Measurements from ENCODE around the gene UGT1A6. TPM values are rescaled to one million over a fixed set of nuclear protein-coding genes. Genes with fewer than 3 reads are reported as not detected.

UGT1A6 gene
- total and polyA plus RNA-seq, 2 of the 13 experiments (the other 11 are each of a cell fraction or from before 2014, with no cell fraction given) = 0.25 TPM; not detected in 1

DNA sequence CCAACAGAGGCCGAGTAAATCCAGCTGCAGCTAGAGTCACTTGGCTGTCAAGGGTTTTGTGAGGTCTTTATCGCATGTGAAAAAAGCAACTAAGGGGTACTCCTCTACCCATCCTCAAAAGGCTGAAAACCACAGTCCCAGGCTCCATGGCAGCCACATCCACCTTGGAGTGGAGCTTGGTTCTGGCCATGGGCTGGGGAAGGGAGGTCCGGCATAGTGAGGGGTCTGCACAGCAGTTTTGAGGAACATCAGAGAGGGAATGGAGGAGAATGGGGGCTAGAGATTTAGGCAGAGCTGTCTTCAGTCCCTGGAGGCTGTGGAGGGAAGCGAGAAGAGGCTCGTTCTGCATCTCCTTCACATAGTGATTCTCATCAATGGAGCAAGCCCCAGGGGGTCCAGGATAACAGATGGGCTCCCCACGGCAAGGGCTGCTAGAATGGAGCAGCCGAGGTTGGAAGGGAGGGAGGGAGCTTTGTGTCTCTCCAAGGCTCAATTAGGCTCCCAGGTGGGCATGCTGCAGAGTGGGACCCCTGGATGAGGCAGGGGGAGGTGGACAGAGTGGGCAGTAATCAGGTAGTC is 106.5 kb downstream of the UGT1A6 start:
- H3K27ac ChIP-seq (ENCODE audit: extremely low read length, insufficient read depth, low read length) = no peak overlapping the region
- no peak for DNase-seq (ENCODE audit: low spot score)
- 31% methylated on average over 7 of the region's 7 CpGs for WGBS (ENCODE audit: low lambda C conversion rate)

More for the DNA sequence above, 106.5 kb downstream of the UGT1A6 start:
- Histone ChIP-seq H3K36me3 (replicated peaks in 1 of 2; ENCODE audit: control insufficient read depth in 1 of 2, insufficient read depth in 2 of 2, low read length in 2 of 2) (no peaks in the 10 kb centered on the region), H2AFZ (ENCODE audit: low read length) (no peak overlapping the region), H3K4me1 (ENCODE audit: insufficient read depth, low read length) (peaks cover 5% of the 10 kb centered on the region; the same call in 1 of the 2 replicates), H3K9me3 (ENCODE audit: low read length) (no peaks in the 10 kb centered on the region), H3K9ac (ENCODE audit: insufficient read depth, low read depth, low read length) (no peak overlapping the region), H3K79me2 (ENCODE audit: insufficient read depth, low read length) (no peaks in the 10 kb centered on the region), H4K20me1 (ENCODE audit: insufficient read depth, low read length) (no peaks in the 10 kb centered on the region), H3K4me2 (ENCODE audit: low read depth, low read length) (no peak overlapping the region), H3K27me3 (ENCODE audit: control insufficient read depth in 1 of 2, insufficient read depth in 2 of 2, low read length in 2 of 2) (peaks cover 2 to 54% of the 10 kb centered on the region in 2 experiments; a peak in 3 of 5 replicates), H3K4me3 (replicated peaks in 1 of 3; ENCODE audit: insufficient read depth in 1 of 3, low read depth in 2 of 3, low read length in 3 of 3) (no peak overlapping the region)
- FAIRE-seq (no peak), ATAC-seq (no peak)
- TF ChIP-seq, protein P1, sequence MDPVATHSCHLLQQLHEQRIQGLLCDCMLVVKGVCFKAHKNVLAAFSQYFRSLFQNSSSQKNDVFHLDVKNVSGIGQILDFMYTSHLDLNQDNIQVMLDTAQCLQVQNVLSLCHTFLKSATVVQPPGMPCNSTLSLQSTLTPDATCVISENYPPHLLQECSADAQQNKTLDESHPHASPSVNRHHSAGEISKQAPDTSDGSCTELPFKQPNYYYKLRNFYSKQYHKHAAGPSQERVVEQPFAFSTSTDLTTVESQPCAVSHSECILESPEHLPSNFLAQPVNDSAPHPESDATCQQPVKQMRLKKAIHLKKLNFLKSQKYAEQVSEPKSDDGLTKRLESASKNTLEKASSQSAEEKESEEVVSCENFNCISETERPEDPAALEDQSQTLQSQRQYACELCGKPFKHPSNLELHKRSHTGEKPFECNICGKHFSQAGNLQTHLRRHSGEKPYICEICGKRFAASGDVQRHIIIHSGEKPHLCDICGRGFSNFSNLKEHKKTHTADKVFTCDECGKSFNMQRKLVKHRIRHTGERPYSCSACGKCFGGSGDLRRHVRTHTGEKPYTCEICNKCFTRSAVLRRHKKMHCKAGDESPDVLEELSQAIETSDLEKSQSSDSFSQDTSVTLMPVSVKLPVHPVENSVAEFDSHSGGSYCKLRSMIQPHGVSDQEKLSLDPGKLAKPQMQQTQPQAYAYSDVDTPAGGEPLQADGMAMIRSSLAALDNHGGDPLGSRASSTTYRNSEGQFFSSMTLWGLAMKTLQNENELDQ (CRISPR knock-in tag; IDR thresholded peaks at IDR 0.05; ENCODE audit: borderline replicate concordance) = no peak
- TF ChIP-seq, protein P2, sequence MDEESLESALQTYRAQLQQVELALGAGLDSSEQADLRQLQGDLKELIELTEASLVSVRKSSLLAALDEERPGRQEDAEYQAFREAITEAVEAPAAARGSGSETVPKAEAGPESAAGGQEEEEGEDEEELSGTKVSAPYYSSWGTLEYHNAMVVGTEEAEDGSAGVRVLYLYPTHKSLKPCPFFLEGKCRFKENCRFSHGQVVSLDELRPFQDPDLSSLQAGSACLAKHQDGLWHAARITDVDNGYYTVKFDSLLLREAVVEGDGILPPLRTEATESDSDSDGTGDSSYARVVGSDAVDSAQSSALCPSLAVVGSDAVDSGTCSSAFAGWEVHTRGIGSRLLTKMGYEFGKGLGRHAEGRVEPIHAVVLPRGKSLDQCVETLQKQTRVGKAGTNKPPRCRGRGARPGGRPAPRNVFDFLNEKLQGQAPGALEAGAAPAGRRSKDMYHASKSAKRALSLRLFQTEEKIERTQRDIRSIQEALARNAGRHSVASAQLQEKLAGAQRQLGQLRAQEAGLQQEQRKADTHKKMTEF (CRISPR knock-in tag; IDR thresholded peaks at IDR 0.05) = no peak
- TF ChIP-seq, protein P3, sequence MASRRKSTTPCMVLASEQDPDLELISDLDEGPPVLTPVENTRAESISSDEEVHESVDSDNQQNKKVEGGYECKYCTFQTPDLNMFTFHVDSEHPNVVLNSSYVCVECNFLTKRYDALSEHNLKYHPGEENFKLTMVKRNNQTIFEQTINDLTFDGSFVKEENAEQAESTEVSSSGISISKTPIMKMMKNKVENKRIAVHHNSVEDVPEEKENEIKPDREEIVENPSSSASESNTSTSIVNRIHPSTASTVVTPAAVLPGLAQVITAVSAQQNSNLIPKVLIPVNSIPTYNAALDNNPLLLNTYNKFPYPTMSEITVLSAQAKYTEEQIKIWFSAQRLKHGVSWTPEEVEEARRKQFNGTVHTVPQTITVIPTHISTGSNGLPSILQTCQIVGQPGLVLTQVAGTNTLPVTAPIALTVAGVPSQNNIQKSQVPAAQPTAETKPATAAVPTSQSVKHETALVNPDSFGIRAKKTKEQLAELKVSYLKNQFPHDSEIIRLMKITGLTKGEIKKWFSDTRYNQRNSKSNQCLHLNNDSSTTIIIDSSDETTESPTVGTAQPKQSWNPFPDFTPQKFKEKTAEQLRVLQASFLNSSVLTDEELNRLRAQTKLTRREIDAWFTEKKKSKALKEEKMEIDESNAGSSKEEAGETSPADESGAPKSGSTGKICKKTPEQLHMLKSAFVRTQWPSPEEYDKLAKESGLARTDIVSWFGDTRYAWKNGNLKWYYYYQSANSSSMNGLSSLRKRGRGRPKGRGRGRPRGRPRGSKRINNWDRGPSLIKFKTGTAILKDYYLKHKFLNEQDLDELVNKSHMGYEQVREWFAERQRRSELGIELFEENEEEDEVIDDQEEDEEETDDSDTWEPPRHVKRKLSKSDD (CRISPR knock-in tag; IDR thresholded peaks at IDR 0.05; ENCODE audit: low read depth) = no peak
- TF ChIP-seq SOX6 (IDR thresholded peaks at IDR 0.05) (no peak), SOX6 (CRISPR knock-in tag; IDR thresholded peaks at IDR 0.05) (no peak), ZNF737 (CRISPR knock-in tag; IDR thresholded peaks at IDR 0.05; ENCODE audit: borderline replicate concordance) (no peak), HDAC6 (IDR thresholded peaks at IDR 0.05; ENCODE audit: low read depth, low read length) (no peak), ZNF550 (CRISPR knock-in tag; IDR thresholded peaks at IDR 0.05; ENCODE audit: borderline replicate concordance) (no peak), TEAD3 (CRISPR knock-in tag; optimal IDR thresholded peaks at IDR 0.05; ENCODE audit: borderline replicate concordance) (no peak), ZNF263 (CRISPR knock-in tag; IDR thresholded peaks at IDR 0.05) (no peak), NCOA2 (CRISPR knock-in tag; IDR thresholded peaks at IDR 0.05) (no peak), ZMYM2 (CRISPR knock-in tag; IDR thresholded peaks at IDR 0.05) (no peak)
- in situ Hi-C loops (cut with HindIII; ENCODE audit: extremely low pct_ligation_motif_present, low pct_unique_long_range_greater_than_20kb) (no loop called here), intact Hi-C loops (cut with micrococcal nuclease; ENCODE audit: unreplicated experiment) (no loop called here)
- POLR2A ChIA-PET = no interaction called here
- no TSS peak for BruUV-seq (replicated peaks)
- CTCF ChIA-PET (ENCODE audit: low intra/inter-chr PET ratio, low total read pairs) = no interaction called here

All from HepG2 (cell line).